DOHH2 (cell line): Measurements from ENCODE around the gene RAB6D.
"Not testable (repeated sequence)": the region's sequence is repeated elsewhere in the genome, so short reads cannot be mapped to it uniquely, and the experiment has no call there.

Experiments
- H3F3A ChIP-seq: fragments of 200-600 bp; sonication (generic), shearing (Covaris generic); 2 replicates; pipeline ENCODE4 v1.6.0; 2016; ENCODE audit warnings: antibody characterized with exemption, mild to moderate bottlenecking; ENCODE audit not compliant: control insufficient read depth, insufficient read depth
- H3K27ac ChIP-seq: fragments of 200-600 bp; sonication (generic); 2 replicates; pipeline ENCODE4 v1.5.1; 2014; ENCODE audit warnings: low read depth, mild to moderate bottlenecking, low read length, moderate library complexity
- H3K27me3 ChIP-seq: fragments of 200-600 bp; sonication (generic); 2 replicates; pipeline ENCODE4 v1.6.1; 2014; ENCODE audit warnings: mild to moderate bottlenecking, low read length, mixed read lengths; ENCODE audit not compliant: control insufficient read depth
- H3K36me3 ChIP-seq: fragments of 200-600 bp; sonication (generic); 2 replicates; pipeline ENCODE4 v1.6.1; 2014; ENCODE audit warnings: mild to moderate bottlenecking, low read length, moderate library complexity, mixed read lengths; ENCODE audit not compliant: control insufficient read depth
- H3K4me1 ChIP-seq: fragments of 200-600 bp; sonication (generic); 2 replicates; pipeline ENCODE4 v1.6.1; 2014; ENCODE audit warnings: mild to moderate bottlenecking, low read length, mixed read lengths; ENCODE audit not compliant: control insufficient read depth
- H3K4me2 ChIP-seq: fragments of 200-600 bp; sonication (generic); 2 replicates; pipeline ENCODE4 v1.6.0; 2014; ENCODE audit warnings: mild to moderate bottlenecking, low read length, moderate library complexity
- H3K4me3 ChIP-seq: fragments of 200-600 bp; sonication (generic); 2 replicates; pipeline ENCODE4 v1.5.1; 2014; ENCODE audit warnings: mild to moderate bottlenecking, low read length, mixed read lengths
- H3K79me2 ChIP-seq: fragments of 200-600 bp; sonication (generic); 2 replicates; pipeline ENCODE4 v1.6.1; 2014; ENCODE audit warnings: mild to moderate bottlenecking, low read length, mixed read lengths; ENCODE audit not compliant: control insufficient read depth
- H3K9me2 ChIP-seq: fragments of 200-600 bp; sonication (generic); replicated peaks from 2 replicates; pipeline ENCODE4 v1.6.1; 2014; ENCODE audit warnings: mild to moderate bottlenecking, low read length, mixed read lengths; ENCODE audit not compliant: control insufficient read depth
- H3K9me3 ChIP-seq: fragments of 200-600 bp; sonication (generic); 2 replicates; pipeline ENCODE4 v1.6.1; 2014; ENCODE audit warnings: antibody characterized with exemption, low read length, mixed read lengths; ENCODE audit not compliant: control insufficient read depth, insufficient read depth
- H4K20me1 ChIP-seq: fragments of 200-600 bp; sonication (generic); 2 replicates; pipeline ENCODE4 v1.6.0; 2014; ENCODE audit warnings: low read depth, mild to moderate bottlenecking, antibody characterized with exemption, low read length, moderate library complexity; ENCODE audit not compliant: control insufficient read depth, insufficient read depth
- CTCF ChIP-seq: fragments of 200-600 bp; sonication (generic); IDR thresholded peaks from one replicate; pipeline ENCODE4 v1.5.1; 2014; ENCODE audit warnings: antibody characterized with exemption, mild to moderate bottlenecking, low read depth, low read length; ENCODE audit not compliant: poor library complexity, severe bottlenecking
- EZH2phosphoT487 ChIP-seq: fragments of 200-600 bp; sonication (generic); IDR thresholded peaks from 2 replicates; pipeline ENCODE4 v1.6.1; 2017; ENCODE audit warnings: borderline replicate concordance, mild to moderate bottlenecking, antibody characterized with exemption, low read length, moderate library complexity, mixed read lengths

Gene RAB6D

GRCh38 chr2:131367352-131367751 lies 3.4 kb upstream of the RAB6D start:
- Histone ChIP-seq H3K9me2 (no peaks in the 10 kb centered on the region), H3K27me3 (no peaks in the 10 kb centered on the region; the same call in 1 of the 2 replicates), H3K36me3 (no peaks in the 10 kb centered on the region), H3K9me3 (no peaks in the 10 kb centered on the region), H3F3A (no peaks in the 10 kb centered on the region), H3K4me3 (no peak overlapping the region), H3K79me2 (no peaks in the 10 kb centered on the region), H4K20me1 (no peaks in the 10 kb centered on the region), H3K4me1 (no peaks in the 10 kb centered on the region), H3K4me2 (no peak overlapping the region), H3K27ac (no peak overlapping the region)
- no peak for TF ChIP-seq EZH2phosphoT487
- no peak for TF ChIP-seq CTCF

- no peak overlapping the region for H3K4me2 ChIP-seq
- TF ChIP-seq EZH2phosphoT487 = no peak
- no peak for TF ChIP-seq CTCF
- no peaks in the 10 kb centered on the region for H3K79me2 ChIP-seq
- no peaks in the 10 kb centered on the region for H3K36me3 ChIP-seq
- H3K9me2 ChIP-seq = no peaks in the 10 kb centered on the region
- H3K27me3 ChIP-seq = no peaks in the 10 kb centered on the region; the same call in 1 of the 2 replicates
- H3K4me3 ChIP-seq = no peak overlapping the region
- no peaks in the 10 kb centered on the region for H3F3A ChIP-seq
- H3K9me3 ChIP-seq = no peaks in the 10 kb centered on the region
- H3K4me1 ChIP-seq = no peaks in the 10 kb centered on the region
- H3K27ac ChIP-seq = no peak overlapping the region
- H4K20me1 ChIP-seq = no peaks in the 10 kb centered on the region
These were observed 2.7 kb upstream of the RAB6D start for GRCh38 chr2:131366643-131367042.

GRCh38 chr2:131365452-131365851 lies 1.5 kb upstream of the RAB6D start:
- no peak overlapping the region for H3K4me2 ChIP-seq
- no peaks in the 10 kb centered on the region for H3F3A ChIP-seq
- no peak overlapping the region for H3K27ac ChIP-seq
- TF ChIP-seq CTCF (no peak), EZH2phosphoT487 (no peak)
- H3K9me3 ChIP-seq = no peaks in the 10 kb centered on the region
- H3K36me3 ChIP-seq = no peaks in the 10 kb centered on the region
- no peaks in the 10 kb centered on the region; the same call in 1 of the 2 replicates for H3K27me3 ChIP-seq
- no peak overlapping the region for H3K4me3 ChIP-seq
- H3K4me1 ChIP-seq = no peaks in the 10 kb centered on the region
- H3K79me2 ChIP-seq = no peaks in the 10 kb centered on the region
- H3K9me2 ChIP-seq = no peaks in the 10 kb centered on the region
- H4K20me1 ChIP-seq = no peaks in the 10 kb centered on the region

- H3K79me2 ChIP-seq, H3K4me3 ChIP-seq, H3K4me1 ChIP-seq, H3K4me2 ChIP-seq, H4K20me1 ChIP-seq, H3K27ac ChIP-seq, H3F3A ChIP-seq, H3K27me3 ChIP-seq, H3K9me2 ChIP-seq, H3K9me3 ChIP-seq, H3K36me3 ChIP-seq: not testable (repeated sequence)
These were observed 755 bp downstream of the RAB6D start for GRCh38 chr2:131363213-131363612.

- not testable (repeated sequence) for H3K4me1 ChIP-seq, H3K36me3 ChIP-seq, H3K27ac ChIP-seq, H3F3A ChIP-seq, H3K4me3 ChIP-seq, H3K4me2 ChIP-seq, H3K79me2 ChIP-seq, H4K20me1 ChIP-seq, H3K9me2 ChIP-seq, H3K9me3 ChIP-seq, H3K27me3 ChIP-seq
These were observed 2.2 kb downstream of the RAB6D start for GRCh38 chr2:131361773-131362172.

- H3K36me3 ChIP-seq, H3K4me2 ChIP-seq, H3K4me1 ChIP-seq, H3K79me2 ChIP-seq, H3K9me2 ChIP-seq, H3K27ac ChIP-seq, H3F3A ChIP-seq, H4K20me1 ChIP-seq, H3K4me3 ChIP-seq, H3K9me3 ChIP-seq, H3K27me3 ChIP-seq: not testable (repeated sequence)
These were observed 10.7 kb downstream of the RAB6D start for GRCh38 chr2:131353167-131353697.
